DMS153 treated with DMSO at 0.1 percent for 48 hours (cell line): ENCODE measurements around the gene CD68.
"Not testable (repeated sequence)": the region's sequence is repeated elsewhere in the genome, so short reads cannot be mapped to it uniquely, and the experiment has no call there.

Source experiments
- DNase-seq: peaks from one replicate; lab custom pipeline; 2025; ENCODE audit not compliant: unreplicated experiment; lab: John Stamatoyannopoulos, UW

CD68 gene

DNA sequence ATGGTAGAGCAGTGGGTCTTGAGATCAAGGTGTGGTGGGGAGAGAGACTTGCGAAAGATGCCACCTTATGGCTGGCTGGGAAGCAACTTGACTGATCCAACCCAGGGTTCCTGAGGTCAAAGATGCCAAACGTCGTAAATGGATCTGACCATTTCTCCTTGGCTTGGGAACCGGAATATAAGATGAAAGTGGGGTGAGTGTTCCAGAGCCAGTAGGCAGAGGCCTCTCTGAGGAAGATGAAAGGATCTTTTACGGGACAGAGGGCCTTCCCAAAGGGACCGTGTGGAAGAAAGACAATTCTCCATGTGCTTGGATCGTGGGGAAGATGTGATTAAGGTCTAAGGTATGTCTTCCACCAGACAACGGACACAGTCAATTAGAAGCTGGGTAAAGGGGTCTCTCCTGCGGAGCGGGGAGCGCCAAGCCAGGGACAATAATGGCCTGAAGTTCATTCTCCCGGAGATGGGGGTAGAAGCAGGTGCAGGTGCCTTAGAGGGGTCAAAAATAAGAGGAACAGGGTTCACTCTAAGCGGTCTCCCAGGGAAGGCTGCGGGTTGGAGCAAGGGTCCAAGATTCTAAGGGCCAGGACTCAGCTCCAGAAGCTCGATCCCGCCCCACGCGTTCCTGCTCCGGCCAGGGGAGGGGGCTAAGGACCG is 34.5 kb downstream of the CD68 start:
- DNase-seq, result no peak

DNA sequence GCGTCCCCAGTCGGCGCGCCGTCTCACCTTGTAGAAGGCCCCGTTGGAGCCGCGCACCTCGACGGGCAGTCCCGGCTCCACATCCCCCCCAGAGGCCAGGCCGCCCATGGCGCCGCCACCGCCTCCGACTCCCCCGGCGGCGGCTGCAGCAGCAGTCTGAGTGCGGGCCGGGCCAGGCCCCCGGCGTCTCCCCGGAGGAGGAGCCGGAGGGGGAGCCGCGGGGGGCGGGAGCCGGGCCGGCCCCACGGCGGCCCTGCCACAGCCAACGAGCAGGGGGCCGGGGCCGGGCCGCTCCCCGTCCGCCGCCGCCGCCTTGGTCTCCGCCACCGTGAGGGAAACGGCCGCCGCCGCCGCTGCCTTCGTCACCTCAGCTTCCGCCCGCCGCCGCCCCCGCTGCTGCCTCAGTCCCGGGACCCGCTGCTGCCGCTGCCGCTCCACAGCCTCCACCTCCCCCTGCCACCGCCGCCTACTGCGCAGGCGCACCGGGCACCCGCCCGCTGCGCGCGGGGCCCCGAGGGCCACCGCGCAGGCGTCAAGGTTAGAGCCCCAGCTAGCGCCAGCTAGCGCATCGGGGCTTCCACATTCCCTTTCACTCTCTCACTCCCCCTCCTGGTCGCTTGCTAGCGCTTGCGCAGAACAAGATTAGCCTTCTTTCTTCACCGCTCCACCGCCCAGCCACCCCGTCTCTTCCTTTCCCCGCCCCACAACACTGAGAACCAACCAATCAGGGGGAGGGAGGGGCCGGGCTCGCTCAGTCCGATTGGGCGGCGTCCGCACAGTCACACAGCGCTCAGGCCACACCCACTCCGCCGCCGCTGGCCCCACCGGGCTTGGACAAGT is 35.2 kb downstream of the CD68 start, which contains the start of gene FXR2:
TSS of gene FXR2 (minus strand) at position 473 of the 840 bp plus-strand sequence. CDS start at position 108, 365 bp downstream.
- DNase-seq, result peak; percentile 93

DNA sequence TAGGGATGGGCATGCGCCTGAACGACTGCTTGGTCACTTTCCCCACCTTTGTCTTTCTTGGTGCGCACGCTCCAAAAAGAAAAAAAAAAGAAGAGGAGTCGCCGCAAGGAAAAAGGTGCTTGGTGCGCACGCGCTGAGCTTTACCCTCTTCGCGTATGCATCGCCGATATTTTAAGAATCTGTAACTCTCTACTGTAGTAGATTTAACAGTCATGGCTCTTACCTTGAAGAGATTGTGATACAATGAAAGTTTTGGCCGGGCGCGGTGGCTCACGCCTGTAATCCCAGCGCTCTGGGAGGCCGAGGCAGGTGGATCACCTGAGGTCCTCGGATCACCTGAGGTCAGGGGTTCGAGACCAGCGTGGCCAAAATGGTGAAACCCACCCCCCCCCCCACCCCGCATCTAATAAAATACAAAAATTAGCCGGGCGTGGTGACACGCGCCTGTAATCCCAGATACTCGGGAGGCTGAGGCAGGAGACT is 35.9 kb downstream of the CD68 start:
- DNase-seq, result no peak

DNA sequence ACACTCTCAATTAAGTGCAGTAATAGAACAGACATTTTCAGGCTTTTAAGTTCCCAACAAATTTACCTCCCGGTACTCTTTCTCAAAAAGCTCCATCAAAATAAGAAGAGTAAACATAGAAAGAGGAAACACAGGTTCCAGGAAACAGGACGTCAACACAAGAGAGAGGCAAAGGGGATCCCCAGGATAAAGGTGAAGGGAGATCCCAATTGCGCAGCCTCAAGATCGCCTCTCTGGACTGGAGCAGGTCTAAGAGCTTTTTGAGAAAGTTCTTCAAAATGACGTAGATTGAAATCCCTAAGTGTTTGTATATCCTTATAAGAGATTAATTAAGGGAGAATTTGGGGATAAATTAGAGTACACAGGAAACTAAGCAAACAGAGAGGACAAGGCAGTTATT is 39.2 kb downstream of the CD68 start:
- DNase-seq, result no peak

DNA sequence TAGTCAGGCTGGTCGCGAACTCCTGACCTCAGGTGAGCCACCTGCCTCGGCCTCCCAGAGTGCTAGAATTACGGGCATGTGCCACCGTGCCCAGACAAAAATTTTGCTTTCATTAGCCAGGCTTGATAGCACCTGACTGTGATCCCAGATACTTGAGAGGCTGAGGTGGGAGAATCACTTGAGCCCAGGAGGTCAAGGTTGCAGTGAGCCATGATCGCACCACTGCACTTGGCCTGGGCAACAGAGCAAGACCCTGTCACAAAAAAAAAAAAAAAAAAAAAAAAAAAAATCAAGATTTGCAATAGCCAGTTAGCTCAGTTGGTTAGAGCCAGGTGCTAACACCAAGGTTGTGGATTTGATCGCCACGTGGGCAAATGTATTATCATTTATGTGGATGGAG is 41.4 kb downstream of the CD68 start:
- DNase-seq, result no peak

DNA sequence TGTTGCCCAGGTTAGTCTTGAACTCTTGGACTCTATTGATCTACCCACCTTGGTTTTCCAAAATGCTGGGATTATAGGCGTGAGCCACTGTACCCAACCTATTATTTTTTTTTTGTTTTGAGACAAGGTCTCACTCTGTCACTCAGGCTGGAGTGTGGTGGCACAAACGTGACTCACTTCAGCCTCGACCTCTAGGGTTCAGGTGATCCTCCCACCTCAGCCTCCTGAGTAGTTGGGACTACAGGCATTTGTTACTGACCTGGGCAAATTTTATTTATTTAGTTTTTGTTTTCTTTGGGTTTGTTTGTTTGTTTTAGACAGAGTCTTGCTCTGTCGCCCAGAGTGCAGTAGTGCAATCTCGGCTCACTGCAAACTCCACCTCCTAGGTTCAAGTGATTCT is 44.2 kb downstream of the CD68 start:
- no peak for DNase-seq

DNA sequence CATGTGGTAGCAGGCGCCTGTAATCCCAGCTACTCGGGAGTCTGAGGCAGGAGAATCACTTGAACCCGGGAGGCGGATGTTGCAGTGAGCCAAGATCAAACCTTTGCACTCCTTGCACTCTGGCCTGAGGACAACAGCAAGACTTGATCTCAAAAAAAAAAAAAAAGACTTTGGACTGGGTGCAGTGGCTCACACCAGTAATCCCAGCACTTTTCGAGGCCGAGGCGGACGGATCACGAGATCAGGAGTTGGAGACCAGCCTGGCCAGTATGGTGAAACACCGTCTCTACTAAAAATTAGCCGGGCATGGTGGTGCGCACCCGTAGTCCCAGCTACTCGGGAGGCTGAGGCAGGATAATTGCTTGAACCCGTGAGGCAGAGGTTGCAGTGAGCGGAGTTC is 46.3 kb downstream of the CD68 start:
- DNase-seq, result not testable (repeated sequence)

DNA sequence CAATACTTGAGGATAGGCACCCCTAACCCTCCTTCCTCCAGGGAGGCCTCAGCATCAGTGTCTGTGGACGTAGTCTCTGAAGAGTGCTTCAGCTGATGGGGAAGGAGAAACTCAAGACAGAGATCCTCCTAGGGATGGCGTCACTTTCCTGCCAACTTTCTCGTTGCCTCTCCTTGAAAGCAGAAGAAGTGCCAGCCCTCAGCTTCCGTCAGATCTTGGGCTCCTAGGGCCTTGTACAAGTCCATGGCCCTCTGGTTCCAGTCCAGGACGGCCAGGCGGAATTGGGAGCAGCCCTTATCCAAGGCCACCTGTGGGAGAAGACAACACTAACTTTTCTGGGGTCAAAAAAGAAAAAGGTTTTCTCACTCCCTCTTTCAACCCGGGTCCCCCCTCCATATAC is 46.9 kb downstream of the CD68 start:
- no peak for DNase-seq

DNA sequence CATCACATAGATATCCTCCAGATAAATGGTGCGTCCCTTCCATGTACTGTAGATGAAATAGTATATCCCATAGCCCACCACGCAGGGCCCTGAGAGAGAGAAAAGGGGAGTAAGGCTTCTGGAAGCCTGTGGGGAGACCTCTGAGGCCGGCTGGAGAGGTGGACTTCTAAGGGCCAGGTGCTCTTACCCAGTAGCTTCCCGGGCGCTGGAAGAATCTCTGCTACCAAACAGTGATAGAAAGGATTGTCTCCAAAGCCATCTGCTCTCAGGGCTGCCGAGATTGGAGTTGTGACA is 47.5 kb downstream of the CD68 start:
- no peak for DNase-seq

DNA sequence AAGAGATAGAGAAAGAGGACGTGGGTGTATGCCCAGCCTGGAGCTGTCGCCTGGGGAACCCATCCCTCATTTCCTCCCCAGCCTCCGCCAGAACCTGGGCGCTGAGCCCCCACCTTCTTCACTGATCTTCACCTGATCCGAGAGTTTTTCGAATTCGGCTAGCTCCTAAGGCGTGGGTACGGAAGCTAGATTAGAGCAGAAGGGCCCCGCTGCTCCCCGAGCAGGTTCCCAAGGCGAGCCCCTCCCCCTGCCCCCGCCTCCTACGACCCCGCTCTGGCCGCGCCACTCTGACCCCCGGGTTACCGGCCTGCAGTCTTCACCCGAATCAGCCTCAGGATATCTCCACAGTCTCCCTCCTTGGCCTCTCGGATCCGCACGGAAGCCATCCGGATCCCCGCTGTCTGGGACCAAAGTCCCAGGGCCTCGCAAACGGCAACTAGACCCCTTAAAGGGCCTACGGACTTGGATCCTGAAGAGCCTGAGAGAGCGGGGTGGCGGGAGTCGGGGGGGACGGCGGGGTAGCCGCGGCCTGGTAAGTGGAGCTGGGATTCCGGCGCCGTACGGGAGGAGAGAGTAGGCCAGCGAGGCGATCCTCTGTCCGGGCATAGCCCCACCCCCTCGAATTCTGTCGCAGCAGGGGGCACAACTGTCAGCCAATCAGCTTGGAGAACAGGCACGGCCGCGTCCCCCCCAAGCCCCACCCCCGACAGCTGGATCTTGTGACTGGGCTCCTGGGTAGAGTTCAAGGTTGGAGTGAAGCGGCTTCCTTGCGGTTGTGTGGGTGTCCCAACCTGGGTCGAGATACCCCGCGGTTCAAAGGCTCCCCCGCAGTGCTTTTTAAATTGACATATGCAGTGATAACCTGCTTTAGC is 48.0 kb downstream of the CD68 start, which contains the start of gene SAT2:
TSS of gene SAT2 (minus strand) at position 572 of the 872 bp plus-strand sequence. CDS start at position 386, 186 bp downstream.
- DNase-seq, result peak; percentile 31

DNA sequence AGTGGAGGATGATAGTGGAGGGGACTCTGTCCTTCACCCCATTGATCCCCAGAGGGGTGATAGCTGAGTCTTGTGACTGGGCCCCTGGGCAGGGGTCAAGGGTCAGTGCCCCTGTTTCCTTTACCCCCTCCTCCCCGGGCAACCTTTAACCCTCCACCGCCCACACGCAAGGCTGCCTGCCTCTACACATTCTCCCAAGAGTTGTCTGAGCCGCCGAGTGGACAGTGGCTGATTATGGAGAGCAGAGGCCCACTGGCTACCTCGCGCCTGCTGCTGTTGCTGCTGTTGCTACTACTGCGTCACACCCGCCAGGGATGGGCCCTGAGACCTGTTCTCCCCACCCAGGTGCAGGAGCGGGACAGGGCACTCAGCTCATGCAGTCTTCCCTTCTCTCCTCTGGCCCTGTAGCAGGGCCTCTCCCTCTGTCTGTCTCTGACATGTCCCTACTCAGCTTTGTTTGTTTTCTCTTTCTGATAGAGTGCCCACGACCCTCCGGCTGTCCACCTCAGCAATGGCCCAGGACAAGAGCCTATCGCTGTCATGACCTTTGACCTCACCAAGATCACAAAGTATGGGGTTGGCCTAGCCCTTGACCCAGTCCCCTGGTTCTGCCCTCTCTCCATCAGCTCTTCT is 50.6 kb downstream of the CD68 start, which contains the start of gene SHBG:
TSS of gene SHBG (plus strand) at position 197 of the 633 bp plus-strand sequence. CDS start at position 235, 38 bp downstream.
- DNase-seq, result no peak
